Measurements from ENCODE around the gene CDH2.

DNA sequence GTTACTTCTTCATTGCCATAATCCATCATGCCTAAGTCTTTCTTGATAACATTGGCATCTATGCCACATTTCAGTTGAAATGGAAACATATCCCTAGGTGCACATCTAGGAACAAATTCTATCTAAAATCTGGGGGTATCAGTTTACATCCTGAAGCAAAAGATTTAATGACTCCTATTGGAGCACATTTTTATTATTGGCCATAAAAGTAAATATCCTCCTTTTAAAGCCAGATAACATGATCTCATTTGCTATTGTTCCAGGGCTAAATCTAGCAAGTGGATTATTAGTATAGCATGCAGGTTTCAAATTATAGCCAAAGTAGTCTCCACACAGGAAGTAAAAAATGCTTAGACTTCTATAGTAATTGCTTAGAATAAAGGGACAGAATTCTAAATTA lies 193.2 kb downstream of the CDH2 start:
- TF ChIP-seq, protein P1, sequence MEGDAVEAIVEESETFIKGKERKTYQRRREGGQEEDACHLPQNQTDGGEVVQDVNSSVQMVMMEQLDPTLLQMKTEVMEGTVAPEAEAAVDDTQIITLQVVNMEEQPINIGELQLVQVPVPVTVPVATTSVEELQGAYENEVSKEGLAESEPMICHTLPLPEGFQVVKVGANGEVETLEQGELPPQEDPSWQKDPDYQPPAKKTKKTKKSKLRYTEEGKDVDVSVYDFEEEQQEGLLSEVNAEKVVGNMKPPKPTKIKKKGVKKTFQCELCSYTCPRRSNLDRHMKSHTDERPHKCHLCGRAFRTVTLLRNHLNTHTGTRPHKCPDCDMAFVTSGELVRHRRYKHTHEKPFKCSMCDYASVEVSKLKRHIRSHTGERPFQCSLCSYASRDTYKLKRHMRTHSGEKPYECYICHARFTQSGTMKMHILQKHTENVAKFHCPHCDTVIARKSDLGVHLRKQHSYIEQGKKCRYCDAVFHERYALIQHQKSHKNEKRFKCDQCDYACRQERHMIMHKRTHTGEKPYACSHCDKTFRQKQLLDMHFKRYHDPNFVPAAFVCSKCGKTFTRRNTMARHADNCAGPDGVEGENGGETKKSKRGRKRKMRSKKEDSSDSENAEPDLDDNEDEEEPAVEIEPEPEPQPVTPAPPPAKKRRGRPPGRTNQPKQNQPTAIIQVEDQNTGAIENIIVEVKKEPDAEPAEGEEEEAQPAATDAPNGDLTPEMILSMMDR (conservative IDR thresholded peaks at IDR 0.05; ENCODE audit: low read depth, low read length): no peak
- no peak for TF ChIP-seq EZH2 (IDR thresholded peaks at IDR 0.05; ENCODE audit: borderline replicate concordance, low read depth, low read length, poor library complexity, severe bottlenecking)

Measured in A673 (cell line).